T47D (cell line): Measurements from ENCODE around the gene DTWD2.
"Not testable (repeated sequence)": the region's sequence is repeated elsewhere in the genome, so short reads cannot be mapped to it uniquely, and the experiment has no call there.

Source experiments
- DNase-seq, 2 experiments: peaks; one replicate each; pipeline versions ENCODE4 v3.0.0 to v3.0.0-alpha.2; 2011 to 2012; ENCODE audit warnings: low read depth in 1 of 2, low spot score in 1 of 2
- JUND ChIP-seq: IDR thresholded peaks from 2 replicates; pipeline ENCODE4 v1.6.1; 2012; ENCODE audit warnings: low read depth
- in situ Hi-C: cut with HindIII; loops from 2 replicates; pipeline ENCODE4 v1.10.0; 2016; ENCODE audit warnings: low sequenced_read_pairs, low pct_unique_long_range_greater_than_20kb

The DTWD2 gene

GRCh38 chr5:118919016-118919415, 69.3 kb downstream of the DTWD2 start:
- DNase-seq, result no peak
- in situ Hi-C loops, result no loop called here
- no peak for TF ChIP-seq JUND

- in situ Hi-C loops, result no loop called here
- no peak for TF ChIP-seq JUND
- no peak for DNase-seq
Observed at GRCh38 chr5:118918232-118918631, 70.1 kb downstream of the DTWD2 start.

DNA sequence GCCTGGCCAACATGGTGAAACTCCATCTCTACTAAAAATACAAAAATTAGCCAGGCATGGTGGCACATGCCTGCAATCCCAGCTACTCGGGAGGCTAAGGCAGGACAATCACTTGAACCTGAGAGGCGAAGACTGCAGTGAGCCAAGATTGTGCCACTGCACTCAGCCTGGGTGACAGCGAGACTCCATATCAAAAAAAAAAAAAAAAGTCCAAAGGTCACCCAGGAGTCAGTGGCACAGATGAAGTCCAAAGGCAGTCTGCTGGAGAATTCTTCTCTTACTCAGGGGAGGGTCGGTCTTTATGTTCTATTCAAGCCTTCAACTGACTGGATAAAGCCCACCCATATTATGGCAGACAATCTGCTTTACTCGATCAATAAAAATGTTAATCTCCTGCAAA, 80.8 kb downstream of the DTWD2 start:
- DNase-seq, in situ Hi-C loops: not testable (repeated sequence)

DNA sequence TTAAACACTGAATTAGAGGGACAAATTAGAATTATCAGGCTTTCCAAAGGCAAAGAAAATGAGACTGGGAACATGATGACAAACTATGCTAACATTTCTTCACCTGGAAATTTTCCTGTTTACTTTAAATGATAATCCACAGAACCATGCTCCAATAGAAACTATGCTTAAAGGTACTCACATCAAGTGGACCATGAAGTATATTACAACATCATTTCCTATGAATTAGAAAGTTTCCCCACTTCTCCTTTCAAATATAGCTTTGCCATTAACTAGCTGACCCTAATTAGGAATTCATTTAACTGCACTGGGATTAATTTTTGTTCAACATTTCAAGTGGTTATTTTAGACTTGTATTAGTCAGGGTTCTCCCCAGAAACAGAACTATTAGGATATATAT, 81.4 kb downstream of the DTWD2 start:
- TF ChIP-seq JUND, result no peak
- DNase-seq, result no peak
- in situ Hi-C loops, result no loop called here

- in situ Hi-C loops, result no loop called here
- TF ChIP-seq JUND, result no peak
- DNase-seq, result no peak
Observed at GRCh38 chr5:118905196-118905595, 83.2 kb downstream of the DTWD2 start.

DNA sequence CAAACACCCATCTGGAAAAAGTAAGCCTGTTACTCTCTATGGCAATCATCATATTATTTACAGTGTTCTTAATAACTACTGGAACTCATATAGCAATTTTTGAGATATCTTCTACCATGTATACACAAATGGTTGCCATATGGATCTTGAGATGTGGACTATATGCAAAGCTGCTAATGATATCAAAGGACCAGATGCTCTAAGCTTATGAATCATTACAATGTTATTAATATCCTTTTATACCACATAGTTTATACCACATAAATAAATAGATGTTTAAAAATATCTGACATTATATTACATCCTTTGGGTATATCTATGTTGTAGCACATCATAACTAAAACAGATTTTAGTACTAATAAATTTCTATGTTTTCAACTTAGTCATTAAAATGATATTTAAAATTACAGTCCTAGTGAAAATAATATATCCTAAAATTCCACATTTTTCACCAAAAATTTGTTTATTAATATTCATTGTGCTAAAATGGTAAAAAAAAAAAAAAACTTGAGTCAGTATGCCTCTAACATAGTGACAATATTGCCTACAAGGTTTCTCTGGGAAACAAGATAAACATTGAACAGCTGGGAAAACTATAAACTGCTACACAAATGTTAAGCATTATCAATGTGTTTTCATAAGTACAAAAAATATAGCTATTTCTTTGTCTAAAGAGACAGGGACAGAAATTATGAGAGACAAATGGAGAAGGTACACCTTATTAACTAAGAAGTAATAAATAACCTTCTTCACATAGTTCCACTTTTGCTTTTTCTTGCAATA, 85.5 kb downstream of the DTWD2 start:
- in situ Hi-C loops, result no loop called here

GRCh38 chr5:118894709-118895108, 93.6 kb downstream of the DTWD2 start:
- no peak for DNase-seq
- in situ Hi-C loops, result no loop called here

More for the DNA sequence above, 85.5 kb downstream of the DTWD2 start:
- DNase-seq, result no peak
- TF ChIP-seq JUND, result no peak

DNA sequence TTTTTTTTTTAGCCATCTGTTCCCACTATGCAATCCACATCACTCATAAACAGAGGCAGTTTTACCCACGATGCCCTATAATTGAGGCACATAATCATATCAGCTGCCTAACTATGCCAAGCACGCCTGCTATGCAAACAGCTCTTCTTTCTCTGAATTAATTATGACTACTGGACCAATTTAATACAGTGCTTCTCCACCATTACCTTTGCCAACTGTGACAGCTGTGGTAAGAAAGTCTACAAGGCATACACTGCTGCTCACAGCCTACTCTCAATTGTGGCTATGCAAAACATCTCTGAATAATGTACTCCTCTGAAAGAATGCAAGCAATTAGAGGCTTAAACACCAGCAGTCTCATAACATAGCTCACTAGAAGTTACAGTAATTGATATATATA, 97.1 kb downstream of the DTWD2 start:
- in situ Hi-C loops, result no loop called here
- no peak for TF ChIP-seq JUND
- no peak for DNase-seq

More at GRCh38 chr5:118894709-118895108, 93.6 kb downstream of the DTWD2 start:
- TF ChIP-seq JUND, result no peak

DNA sequence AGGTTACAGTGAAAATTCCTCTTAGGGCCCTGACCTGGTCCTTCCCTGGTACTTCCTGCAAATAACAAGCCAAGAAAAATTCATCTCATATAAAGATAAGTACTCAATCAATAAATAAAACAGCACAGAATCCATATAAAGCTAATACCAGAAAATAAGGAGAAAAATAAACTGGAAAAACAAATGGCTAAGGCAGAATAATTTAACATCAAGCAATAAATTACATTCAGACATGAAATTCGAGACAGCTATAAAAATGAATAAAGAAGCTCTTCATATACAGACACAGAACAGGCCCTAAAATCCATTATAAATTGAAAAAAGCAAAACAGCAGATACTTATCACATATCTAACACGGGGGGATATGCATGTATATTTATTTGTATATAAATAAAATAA, 99.2 kb downstream of the DTWD2 start:
- TF ChIP-seq JUND, result no peak
- in situ Hi-C loops, result no loop called here
- DNase-seq, result no peak

- TF ChIP-seq JUND, result no peak
- in situ Hi-C loops, result no loop called here
- no peak for DNase-seq
Observed at GRCh38 chr5:118888556-118888955, 99.8 kb downstream of the DTWD2 start.

GRCh38 chr5:118883362-118883761, 105.0 kb downstream of the DTWD2 start:
- no peak for DNase-seq
- in situ Hi-C loops, result no loop called here
- TF ChIP-seq JUND, result no peak

- DNase-seq, result no peak
- TF ChIP-seq JUND, result no peak
- in situ Hi-C loops, result no loop called here
Observed at GRCh38 chr5:118882666-118883065, 105.7 kb downstream of the DTWD2 start.

GRCh38 chr5:118876852-118877251, 111.5 kb downstream of the DTWD2 start:
- DNase-seq, in situ Hi-C loops: not testable (repeated sequence)

GRCh38 chr5:118875131-118875530, 113.2 kb downstream of the DTWD2 start:
- TF ChIP-seq JUND, result no peak
- DNase-seq, result no peak
- in situ Hi-C loops, result no loop called here
